HEK293 (cell line): ENCODE data around the gene BMERB1.
"Not testable (repeated sequence)": the region's sequence is repeated elsewhere in the genome, so short reads cannot be mapped to it uniquely, and the experiment has no call there.

Source experiments
- SP2 ChIP-seq: fragments of 450-650 bp; formaldehyde crosslinking; IDR thresholded peaks from 2 replicates; pipeline ENCODE4 v1.5.1; 2016; ENCODE audit warnings: missing biosample characterization, missing genetic modification characterization
- YY1 ChIP-seq: fragments of 450-650 bp; formaldehyde crosslinking; IDR thresholded peaks from 2 replicates; pipeline ENCODE4 v1.5.1; 2018; ENCODE audit warnings: missing biosample characterization, missing genetic modification characterization
- ZNF24 ChIP-seq: fragments of 450-650 bp; formaldehyde crosslinking; IDR thresholded peaks from 2 replicates; pipeline ENCODE4 v1.5.1; 2016; ENCODE audit warnings: missing biosample characterization, missing genetic modification characterization
- ZNF292 ChIP-seq: fragments of 450-650 bp; formaldehyde crosslinking; IDR thresholded peaks from 2 replicates; pipeline ENCODE4 v1.5.1; 2016; ENCODE audit warnings: low read depth, missing biosample characterization, missing genetic modification characterization, borderline replicate concordance
- ZNF48 ChIP-seq: fragments of 450-650 bp; formaldehyde crosslinking; IDR thresholded peaks from 2 replicates; pipeline ENCODE4 v1.5.1; 2016; ENCODE audit warnings: missing biosample characterization, missing genetic modification characterization
- ZNF501 ChIP-seq: fragments of 450-650 bp; formaldehyde crosslinking; IDR thresholded peaks from 2 replicates; pipeline ENCODE4 v1.5.1; 2016; ENCODE audit warnings: missing biosample characterization, missing genetic modification characterization
- ZNF510 ChIP-seq: fragments of 450-650 bp; formaldehyde crosslinking; IDR thresholded peaks from 2 replicates; pipeline ENCODE4 v1.5.1; 2018; ENCODE audit warnings: mild to moderate bottlenecking, missing genetic modification characterization, missing biosample characterization; ENCODE audit not compliant: insufficient replicate concordance
- ZNF521 ChIP-seq: fragments of 450-650 bp; formaldehyde crosslinking; IDR thresholded peaks from 2 replicates; pipeline ENCODE4 v1.5.1; 2017; ENCODE audit warnings: missing biosample characterization, mild to moderate bottlenecking, missing genetic modification characterization
- ZNF555 ChIP-seq: fragments of 450-650 bp; formaldehyde crosslinking; conservative IDR thresholded peaks from 2 replicates; pipeline ENCODE4 v1.5.1; 2017; ENCODE audit warnings: missing biosample characterization, mild to moderate bottlenecking, missing genetic modification characterization, inconsistent platforms
- ZNF747 ChIP-seq: fragments of 450-650 bp; formaldehyde crosslinking; IDR thresholded peaks from 2 replicates; pipeline ENCODE4 v1.5.1; 2016; ENCODE audit warnings: missing biosample characterization, missing genetic modification characterization
- TF ChIP-seq, protein P1 (sequence below): fragments of 450-650 bp; formaldehyde crosslinking; IDR thresholded peaks from 2 replicates; pipeline ENCODE4 v1.5.1; 2016; ENCODE audit warnings: missing biosample characterization, missing genetic modification characterization
- TF ChIP-seq, protein P2 (sequence below): fragments of 450-650 bp; formaldehyde crosslinking; IDR thresholded peaks from 2 replicates; pipeline ENCODE4 v1.5.1; 2016; ENCODE audit warnings: missing biosample characterization, missing genetic modification characterization, low read depth
- TF ChIP-seq, protein P3 (sequence below): fragments of 450-650 bp; formaldehyde crosslinking; IDR thresholded peaks from 2 replicates; pipeline ENCODE4 v1.5.1; 2016; ENCODE audit warnings: missing biosample characterization, missing genetic modification characterization

DNA sequence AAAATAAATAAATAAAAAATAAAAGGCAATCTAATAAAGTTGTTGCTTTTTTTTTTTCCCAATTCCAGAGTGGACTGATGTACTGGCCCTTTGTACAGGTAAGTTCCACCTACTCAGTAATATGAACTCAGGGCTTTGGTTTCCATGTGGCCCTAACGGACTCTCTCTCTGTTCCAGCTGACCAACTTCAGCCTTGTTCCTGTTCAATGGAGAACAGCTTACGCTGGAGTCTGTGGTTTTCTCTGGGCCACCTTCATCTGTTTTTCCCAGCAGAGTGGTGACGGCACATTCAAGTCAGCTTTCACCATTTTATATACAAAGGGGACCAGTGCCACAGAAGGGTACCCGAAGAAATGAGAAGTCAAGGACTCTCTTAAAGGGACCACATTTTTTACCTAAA is 26.6 kb upstream of the BMERB1 start:
- TF ChIP-seq, protein P1, sequence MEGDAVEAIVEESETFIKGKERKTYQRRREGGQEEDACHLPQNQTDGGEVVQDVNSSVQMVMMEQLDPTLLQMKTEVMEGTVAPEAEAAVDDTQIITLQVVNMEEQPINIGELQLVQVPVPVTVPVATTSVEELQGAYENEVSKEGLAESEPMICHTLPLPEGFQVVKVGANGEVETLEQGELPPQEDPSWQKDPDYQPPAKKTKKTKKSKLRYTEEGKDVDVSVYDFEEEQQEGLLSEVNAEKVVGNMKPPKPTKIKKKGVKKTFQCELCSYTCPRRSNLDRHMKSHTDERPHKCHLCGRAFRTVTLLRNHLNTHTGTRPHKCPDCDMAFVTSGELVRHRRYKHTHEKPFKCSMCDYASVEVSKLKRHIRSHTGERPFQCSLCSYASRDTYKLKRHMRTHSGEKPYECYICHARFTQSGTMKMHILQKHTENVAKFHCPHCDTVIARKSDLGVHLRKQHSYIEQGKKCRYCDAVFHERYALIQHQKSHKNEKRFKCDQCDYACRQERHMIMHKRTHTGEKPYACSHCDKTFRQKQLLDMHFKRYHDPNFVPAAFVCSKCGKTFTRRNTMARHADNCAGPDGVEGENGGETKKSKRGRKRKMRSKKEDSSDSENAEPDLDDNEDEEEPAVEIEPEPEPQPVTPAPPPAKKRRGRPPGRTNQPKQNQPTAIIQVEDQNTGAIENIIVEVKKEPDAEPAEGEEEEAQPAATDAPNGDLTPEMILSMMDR: not testable (repeated sequence)
- TF ChIP-seq, protein P2, sequence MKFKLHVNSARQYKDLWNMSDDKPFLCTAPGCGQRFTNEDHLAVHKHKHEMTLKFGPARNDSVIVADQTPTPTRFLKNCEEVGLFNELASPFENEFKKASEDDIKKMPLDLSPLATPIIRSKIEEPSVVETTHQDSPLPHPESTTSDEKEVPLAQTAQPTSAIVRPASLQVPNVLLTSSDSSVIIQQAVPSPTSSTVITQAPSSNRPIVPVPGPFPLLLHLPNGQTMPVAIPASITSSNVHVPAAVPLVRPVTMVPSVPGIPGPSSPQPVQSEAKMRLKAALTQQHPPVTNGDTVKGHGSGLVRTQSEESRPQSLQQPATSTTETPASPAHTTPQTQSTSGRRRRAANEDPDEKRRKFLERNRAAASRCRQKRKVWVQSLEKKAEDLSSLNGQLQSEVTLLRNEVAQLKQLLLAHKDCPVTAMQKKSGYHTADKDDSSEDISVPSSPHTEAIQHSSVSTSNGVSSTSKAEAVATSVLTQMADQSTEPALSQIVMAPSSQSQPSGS (tag by site-specific recombination): not testable (repeated sequence)
- TF ChIP-seq YY1 (tag by site-specific recombination); ZNF747 (tag by site-specific recombination); ZNF521 (tag by site-specific recombination); ZNF48; ZNF24; ZNF510 (tag by site-specific recombination); ZNF292 (tag by site-specific recombination); ZNF501; SP2 (tag by site-specific recombination); ZNF555: not testable (repeated sequence)
- TF ChIP-seq, protein P3, sequence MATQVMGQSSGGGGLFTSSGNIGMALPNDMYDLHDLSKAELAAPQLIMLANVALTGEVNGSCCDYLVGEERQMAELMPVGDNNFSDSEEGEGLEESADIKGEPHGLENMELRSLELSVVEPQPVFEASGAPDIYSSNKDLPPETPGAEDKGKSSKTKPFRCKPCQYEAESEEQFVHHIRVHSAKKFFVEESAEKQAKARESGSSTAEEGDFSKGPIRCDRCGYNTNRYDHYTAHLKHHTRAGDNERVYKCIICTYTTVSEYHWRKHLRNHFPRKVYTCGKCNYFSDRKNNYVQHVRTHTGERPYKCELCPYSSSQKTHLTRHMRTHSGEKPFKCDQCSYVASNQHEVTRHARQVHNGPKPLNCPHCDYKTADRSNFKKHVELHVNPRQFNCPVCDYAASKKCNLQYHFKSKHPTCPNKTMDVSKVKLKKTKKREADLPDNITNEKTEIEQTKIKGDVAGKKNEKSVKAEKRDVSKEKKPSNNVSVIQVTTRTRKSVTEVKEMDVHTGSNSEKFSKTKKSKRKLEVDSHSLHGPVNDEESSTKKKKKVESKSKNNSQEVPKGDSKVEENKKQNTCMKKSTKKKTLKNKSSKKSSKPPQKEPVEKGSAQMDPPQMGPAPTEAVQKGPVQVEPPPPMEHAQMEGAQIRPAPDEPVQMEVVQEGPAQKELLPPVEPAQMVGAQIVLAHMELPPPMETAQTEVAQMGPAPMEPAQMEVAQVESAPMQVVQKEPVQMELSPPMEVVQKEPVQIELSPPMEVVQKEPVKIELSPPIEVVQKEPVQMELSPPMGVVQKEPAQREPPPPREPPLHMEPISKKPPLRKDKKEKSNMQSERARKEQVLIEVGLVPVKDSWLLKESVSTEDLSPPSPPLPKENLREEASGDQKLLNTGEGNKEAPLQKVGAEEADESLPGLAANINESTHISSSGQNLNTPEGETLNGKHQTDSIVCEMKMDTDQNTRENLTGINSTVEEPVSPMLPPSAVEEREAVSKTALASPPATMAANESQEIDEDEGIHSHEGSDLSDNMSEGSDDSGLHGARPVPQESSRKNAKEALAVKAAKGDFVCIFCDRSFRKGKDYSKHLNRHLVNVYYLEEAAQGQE (tag by site-specific recombination): not testable (repeated sequence)
